HepG2 (cell line): ENCODE results near the gene UNC13D. TPM values are rescaled to one million over a fixed set of nuclear protein-coding genes. Genes with fewer than 3 reads are reported as not detected.

ENCODE experiments used
- FOXA3 ChIP-seq: IDR thresholded peaks from 2 replicates; pipeline ENCODE4 v1.6.1; 2016; ENCODE audit warnings: missing genetic modification reagents, missing compliant biosample characterization
- JUND ChIP-seq: sonication (generic); formaldehyde crosslinking; IDR thresholded peaks from 2 replicates; pipeline ENCODE4 v1.8.0; 2022; ENCODE audit warnings: mild to moderate bottlenecking, missing genetic modification reagents
- RORA ChIP-seq: sonication (generic); formaldehyde crosslinking; IDR thresholded peaks from 2 replicates; pipeline ENCODE4 v1.5.0; 2020; ENCODE audit warnings: mild to moderate bottlenecking, missing genetic modification reagents, moderate library complexity
- SMAD1 ChIP-seq: sonication (generic); formaldehyde crosslinking; IDR thresholded peaks from 2 replicates; pipeline ENCODE4 v1.4.0; 2020; ENCODE audit warnings: missing genetic modification reagents, low read depth, mild to moderate bottlenecking, borderline replicate concordance
- TBX3 ChIP-seq: fragments of 450-650 bp; IDR thresholded peaks from 2 replicates; pipeline ENCODE4 v1.6.1; 2017; ENCODE audit warnings: antibody characterized with exemption, mild to moderate bottlenecking, inconsistent platforms, borderline replicate concordance
- TSC22D2 ChIP-seq: sonication (generic); formaldehyde crosslinking; IDR thresholded peaks from 2 replicates; pipeline ENCODE4 v1.5.1; 2020; ENCODE audit warnings: missing genetic modification reagents, mild to moderate bottlenecking, borderline replicate concordance
- ZBTB25 ChIP-seq: IDR thresholded peaks from 2 replicates; pipeline ENCODE4 v1.6.1; 2018; ENCODE audit warnings: missing genetic modification reagents
- ZMYM3 ChIP-seq: sonication (generic); formaldehyde crosslinking; IDR thresholded peaks from 2 replicates; pipeline ENCODE4 v1.5.1; 2020; ENCODE audit warnings: mild to moderate bottlenecking, missing genetic modification reagents
- ZMYM4 ChIP-seq: sonication (generic); formaldehyde crosslinking; IDR thresholded peaks from 2 replicates; pipeline ENCODE4 v1.8.1; 2023; ENCODE audit warnings: mild to moderate bottlenecking, missing genetic modification reagents
- ZNF256 ChIP-seq: sonication (generic); formaldehyde crosslinking; conservative IDR thresholded peaks from 2 replicates; pipeline ENCODE4 v1.4.0; 2020; ENCODE audit warnings: missing genetic modification reagents
- ZNF629 ChIP-seq: sonication (generic); formaldehyde crosslinking; conservative IDR thresholded peaks from 2 replicates; pipeline ENCODE4 v1.5.0; 2020; ENCODE audit warnings: missing genetic modification reagents
- ZNF775 ChIP-seq: sonication (generic); formaldehyde crosslinking; IDR thresholded peaks from 2 replicates; pipeline ENCODE4 v1.4.0; 2020; ENCODE audit warnings: missing genetic modification reagents, mild to moderate bottlenecking, moderate library complexity, borderline replicate concordance
- ZNF790 ChIP-seq: sonication (generic); formaldehyde crosslinking; IDR thresholded peaks from 2 replicates; pipeline ENCODE4 v1.8.0; 2022; ENCODE audit warnings: missing genetic modification reagents, mild to moderate bottlenecking, borderline replicate concordance
- ZSCAN21 ChIP-seq: sonication (generic); formaldehyde crosslinking; IDR thresholded peaks from 2 replicates; pipeline ENCODE4 v1.8.0; 2022; ENCODE audit warnings: mild to moderate bottlenecking, missing genetic modification reagents, moderate library complexity, borderline replicate concordance
- polyA plus RNA-seq, 8 experiments: library from polyadenylated mRNA; depleted of rRNA in 3 of 8; stranded (reverse) in 7 of 8; unstranded in 1 of 8; fragments of >200 nt; fragmentation: Illumina TruSeq in 4 of 8; extraction: Trizol in 4 of 8; gene quantifications; 2 replicates each; pipeline versions ENCODE4 v1.2.1 to v1.2.3, GENCODE V29; 2011 to 2016; ENCODE audit warnings: low read depth in 4 of 8, missing spikeins in 1 of 8, mixed read lengths in 1 of 8; ENCODE audit not compliant: insufficient read depth in 1 of 8
- total RNA-seq, 5 experiments: library from RNA; depleted of rRNA; stranded (reverse); fragments of >200 nt; fragmentation: Illumina TruSeq; extraction: Trizol; gene quantifications; 2 replicates each; pipeline ENCODE4 v1.2.3, GENCODE V29; 2016; ENCODE audit warnings: low read depth in 1 of 5
- TF ChIP-seq, protein P1 (sequence below): IDR thresholded peaks from 2 replicates; pipeline ENCODE4 v1.6.1; 2012; ENCODE audit warnings: low read length, improper control_type of control experiment
- TF ChIP-seq, protein P2 (sequence below): sonication (generic); formaldehyde crosslinking; conservative IDR thresholded peaks from 2 replicates; pipeline ENCODE4 v1.5.0; 2020; ENCODE audit warnings: missing genetic modification reagents
- TF ChIP-seq, protein P3 (sequence below): sonication (generic); formaldehyde crosslinking; IDR thresholded peaks from 2 replicates; pipeline ENCODE4 v1.4.0; 2020; ENCODE audit warnings: missing genetic modification reagents, borderline replicate concordance
- TF ChIP-seq, protein P4 (sequence below): sonication (generic); formaldehyde crosslinking; IDR thresholded peaks from 2 replicates; pipeline ENCODE4 v1.9.0; 2021; ENCODE audit warnings: missing genetic modification reagents, mild to moderate bottlenecking, borderline replicate concordance

Gene UNC13D
- total and polyA plus RNA-seq, 2 of the 13 experiments (the other 11 are each of a cell fraction or from before 2014, with no cell fraction given), result 29.7 to 42.7 TPM

- TF ChIP-seq, protein P1, sequence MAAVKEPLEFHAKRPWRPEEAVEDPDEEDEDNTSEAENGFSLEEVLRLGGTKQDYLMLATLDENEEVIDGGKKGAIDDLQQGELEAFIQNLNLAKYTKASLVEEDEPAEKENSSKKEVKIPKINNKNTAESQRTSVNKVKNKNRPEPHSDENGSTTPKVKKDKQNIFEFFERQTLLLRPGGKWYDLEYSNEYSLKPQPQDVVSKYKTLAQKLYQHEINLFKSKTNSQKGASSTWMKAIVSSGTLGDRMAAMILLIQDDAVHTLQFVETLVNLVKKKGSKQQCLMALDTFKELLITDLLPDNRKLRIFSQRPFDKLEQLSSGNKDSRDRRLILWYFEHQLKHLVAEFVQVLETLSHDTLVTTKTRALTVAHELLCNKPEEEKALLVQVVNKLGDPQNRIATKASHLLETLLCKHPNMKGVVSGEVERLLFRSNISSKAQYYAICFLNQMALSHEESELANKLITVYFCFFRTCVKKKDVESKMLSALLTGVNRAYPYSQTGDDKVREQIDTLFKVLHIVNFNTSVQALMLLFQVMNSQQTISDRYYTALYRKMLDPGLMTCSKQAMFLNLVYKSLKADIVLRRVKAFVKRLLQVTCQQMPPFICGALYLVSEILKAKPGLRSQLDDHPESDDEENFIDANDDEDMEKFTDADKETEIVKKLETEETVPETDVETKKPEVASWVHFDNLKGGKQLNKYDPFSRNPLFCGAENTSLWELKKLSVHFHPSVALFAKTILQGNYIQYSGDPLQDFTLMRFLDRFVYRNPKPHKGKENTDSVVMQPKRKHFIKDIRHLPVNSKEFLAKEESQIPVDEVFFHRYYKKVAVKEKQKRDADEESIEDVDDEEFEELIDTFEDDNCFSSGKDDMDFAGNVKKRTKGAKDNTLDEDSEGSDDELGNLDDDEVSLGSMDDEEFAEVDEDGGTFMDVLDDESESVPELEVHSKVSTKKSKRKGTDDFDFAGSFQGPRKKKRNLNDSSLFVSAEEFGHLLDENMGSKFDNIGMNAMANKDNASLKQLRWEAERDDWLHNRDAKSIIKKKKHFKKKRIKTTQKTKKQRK, result no peak
- TF ChIP-seq ZSCAN21 (CRISPR knock-in tag) (peak; percentile 66; the same call in 1 of the 2 replicates), TSC22D2 (peak; percentile 97; the same call in 1 of the 2 replicates), ZBTB25 (CRISPR knock-in tag) (peak; percentile 50), FOXA3 (CRISPR knock-in tag) (0 out of 2 replicates have a peak, but pooled peaks have one; percentile 70), ZNF790 (CRISPR knock-in tag) (peak; percentile 98), ZMYM3 (CRISPR knock-in tag) (0 out of 2 replicates have a peak, but pooled peaks have one; percentile 37), JUND (CRISPR knock-in tag) (peak; percentile 52), ZNF256 (peak; percentile 84; the same call in 1 of the 2 replicates), SMAD1 (no peak), TBX3 (peak; percentile 33; the same call in 1 of the 2 replicates), ZNF775 (CRISPR knock-in tag) (no peak), RORA (CRISPR knock-in tag) (no peak), ZNF629 (CRISPR knock-in tag) (0 out of 2 replicates have a peak, but pooled peaks have one; percentile 39), ZMYM4 (CRISPR knock-in tag) (peak; percentile 98)
- TF ChIP-seq, protein P2, sequence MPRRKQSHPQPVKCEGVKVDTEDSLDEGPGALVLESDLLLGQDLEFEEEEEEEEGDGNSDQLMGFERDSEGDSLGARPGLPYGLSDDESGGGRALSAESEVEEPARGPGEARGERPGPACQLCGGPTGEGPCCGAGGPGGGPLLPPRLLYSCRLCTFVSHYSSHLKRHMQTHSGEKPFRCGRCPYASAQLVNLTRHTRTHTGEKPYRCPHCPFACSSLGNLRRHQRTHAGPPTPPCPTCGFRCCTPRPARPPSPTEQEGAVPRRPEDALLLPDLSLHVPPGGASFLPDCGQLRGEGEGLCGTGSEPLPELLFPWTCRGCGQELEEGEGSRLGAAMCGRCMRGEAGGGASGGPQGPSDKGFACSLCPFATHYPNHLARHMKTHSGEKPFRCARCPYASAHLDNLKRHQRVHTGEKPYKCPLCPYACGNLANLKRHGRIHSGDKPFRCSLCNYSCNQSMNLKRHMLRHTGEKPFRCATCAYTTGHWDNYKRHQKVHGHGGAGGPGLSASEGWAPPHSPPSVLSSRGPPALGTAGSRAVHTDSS (CRISPR knock-in tag), result no peak
- TF ChIP-seq, protein P3, sequence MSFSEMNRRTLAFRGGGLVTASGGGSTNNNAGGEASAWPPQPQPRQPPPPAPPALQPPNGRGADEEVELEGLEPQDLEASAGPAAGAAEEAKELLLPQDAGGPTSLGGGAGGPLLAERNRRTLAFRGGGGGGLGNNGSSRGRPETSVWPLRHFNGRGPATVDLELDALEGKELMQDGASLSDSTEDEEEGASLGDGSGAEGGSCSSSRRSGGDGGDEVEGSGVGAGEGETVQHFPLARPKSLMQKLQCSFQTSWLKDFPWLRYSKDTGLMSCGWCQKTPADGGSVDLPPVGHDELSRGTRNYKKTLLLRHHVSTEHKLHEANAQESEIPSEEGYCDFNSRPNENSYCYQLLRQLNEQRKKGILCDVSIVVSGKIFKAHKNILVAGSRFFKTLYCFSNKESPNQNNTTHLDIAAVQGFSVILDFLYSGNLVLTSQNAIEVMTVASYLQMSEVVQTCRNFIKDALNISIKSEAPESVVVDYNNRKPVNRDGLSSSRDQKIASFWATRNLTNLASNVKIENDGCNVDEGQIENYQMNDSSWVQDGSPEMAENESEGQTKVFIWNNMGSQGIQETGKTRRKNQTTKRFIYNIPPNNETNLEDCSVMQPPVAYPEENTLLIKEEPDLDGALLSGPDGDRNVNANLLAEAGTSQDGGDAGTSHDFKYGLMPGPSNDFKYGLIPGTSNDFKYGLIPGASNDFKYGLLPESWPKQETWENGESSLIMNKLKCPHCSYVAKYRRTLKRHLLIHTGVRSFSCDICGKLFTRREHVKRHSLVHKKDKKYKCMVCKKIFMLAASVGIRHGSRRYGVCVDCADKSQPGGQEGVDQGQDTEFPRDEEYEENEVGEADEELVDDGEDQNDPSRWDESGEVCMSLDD (CRISPR knock-in tag), result peak; percentile 69; the same call in 1 of the 2 replicates
- TF ChIP-seq, protein P4, sequence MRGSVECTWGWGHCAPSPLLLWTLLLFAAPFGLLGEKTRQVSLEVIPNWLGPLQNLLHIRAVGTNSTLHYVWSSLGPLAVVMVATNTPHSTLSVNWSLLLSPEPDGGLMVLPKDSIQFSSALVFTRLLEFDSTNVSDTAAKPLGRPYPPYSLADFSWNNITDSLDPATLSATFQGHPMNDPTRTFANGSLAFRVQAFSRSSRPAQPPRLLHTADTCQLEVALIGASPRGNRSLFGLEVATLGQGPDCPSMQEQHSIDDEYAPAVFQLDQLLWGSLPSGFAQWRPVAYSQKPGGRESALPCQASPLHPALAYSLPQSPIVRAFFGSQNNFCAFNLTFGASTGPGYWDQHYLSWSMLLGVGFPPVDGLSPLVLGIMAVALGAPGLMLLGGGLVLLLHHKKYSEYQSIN, result no peak
These were observed 64.8 kb downstream of the UNC13D start (continued) for GRCh38 chr17:75779250-75779986.
